ENCODE results near the gene PANX3.

- no peak for TF ChIP-seq RCOR1 (IDR thresholded peaks at IDR 0.05; ENCODE audit: low read length)
- no peak for TF ChIP-seq POLR2AphosphoS5 (IDR thresholded peaks at IDR 0.05; ENCODE audit: low read depth, low read length)
- no peak for TF ChIP-seq CTCF (IDR thresholded peaks at IDR 0.05)
- no peak for TF ChIP-seq MAX (IDR thresholded peaks at IDR 0.05; ENCODE audit: low read depth)
- no peak for TF ChIP-seq CHD2 (IDR thresholded peaks at IDR 0.05; ENCODE audit: low read length, partially characterized antibody)
- no peak for TF ChIP-seq GABPA (IDR thresholded peaks at IDR 0.05; ENCODE audit: low read depth)
Measured at GRCh38 chr11:124583781-124584180, 27.4 kb upstream of the PANX3 start.

Data from SK-N-SH (cell line).